HEK293 (cell line): ENCODE results near the gene C17orf67.

Experiments used
- ATF2 ChIP-seq: fragments of 450-650 bp; formaldehyde crosslinking; IDR thresholded peaks from 2 replicates; pipeline ENCODE4 v1.5.1; 2016; ENCODE audit warnings: missing biosample characterization, missing genetic modification characterization, low read depth
- HOXC10 ChIP-seq: sonication (generic); formaldehyde crosslinking; IDR thresholded peaks from 2 replicates; pipeline ENCODE4 v1.8.1; 2023; ENCODE audit warnings: mild to moderate bottlenecking, missing genetic modification reagents
- INSM2 ChIP-seq: fragments of 450-650 bp; formaldehyde crosslinking; IDR thresholded peaks from 2 replicates; pipeline ENCODE4 v1.5.1; 2016; ENCODE audit warnings: missing biosample characterization, missing genetic modification characterization
- PRDM4 ChIP-seq: fragments of 450-650 bp; formaldehyde crosslinking; IDR thresholded peaks from 2 replicates; pipeline ENCODE4 v1.5.1; 2017; ENCODE audit warnings: missing biosample characterization, missing genetic modification characterization
- REST ChIP-seq: fragments of 450-650 bp; formaldehyde crosslinking; IDR thresholded peaks from 2 replicates; pipeline ENCODE4 v1.5.1; 2016; ENCODE audit warnings: missing biosample characterization, missing genetic modification characterization
- ZBTB10 ChIP-seq: fragments of 450-650 bp; formaldehyde crosslinking; IDR thresholded peaks from 2 replicates; pipeline ENCODE4 v1.5.1; 2016; ENCODE audit warnings: missing biosample characterization, missing genetic modification characterization
- ZBTB44 ChIP-seq: fragments of 450-650 bp; IDR thresholded peaks from 2 replicates; pipeline ENCODE4 v1.5.1; 2018; ENCODE audit warnings: missing biosample characterization, mild to moderate bottlenecking, missing genetic modification characterization
- ZBTB6 ChIP-seq: fragments of 450-650 bp; formaldehyde crosslinking; IDR thresholded peaks from 2 replicates; pipeline ENCODE4 v1.5.1; 2017; ENCODE audit warnings: missing biosample characterization, missing genetic modification characterization
- ZNF146 ChIP-seq: fragments of 450-650 bp; formaldehyde crosslinking; IDR thresholded peaks from 2 replicates; pipeline ENCODE4 v1.5.1; 2016; ENCODE audit warnings: missing biosample characterization, missing genetic modification characterization
- ZNF148 ChIP-seq: fragments of 450-650 bp; formaldehyde crosslinking; IDR thresholded peaks from 2 replicates; pipeline ENCODE4 v1.5.0; 2017; ENCODE audit warnings: missing biosample characterization, missing genetic modification characterization, borderline replicate concordance
- ZNF19 ChIP-seq: fragments of 450-650 bp; formaldehyde crosslinking; IDR thresholded peaks from 2 replicates; pipeline ENCODE4; 2016; ENCODE audit warnings: missing biosample characterization, missing genetic modification characterization, low read depth
- ZNF335 ChIP-seq: fragments of 450-650 bp; formaldehyde crosslinking; conservative IDR thresholded peaks from 2 replicates; pipeline ENCODE4 v1.5.1; 2016; ENCODE audit warnings: missing biosample characterization, missing genetic modification characterization
- ZNF37A ChIP-seq: fragments of 450-650 bp; IDR thresholded peaks from 2 replicates; pipeline ENCODE4 v1.5.1; 2018; ENCODE audit warnings: missing biosample characterization, missing genetic modification characterization
- ZNF488 ChIP-seq: fragments of 450-650 bp; formaldehyde crosslinking; IDR thresholded peaks from 2 replicates; pipeline ENCODE4 v1.5.1; 2016; ENCODE audit warnings: missing biosample characterization, missing genetic modification characterization
- ZNF521 ChIP-seq: fragments of 450-650 bp; formaldehyde crosslinking; IDR thresholded peaks from 2 replicates; pipeline ENCODE4 v1.5.1; 2017; ENCODE audit warnings: missing biosample characterization, mild to moderate bottlenecking, missing genetic modification characterization
- ZNF561 ChIP-seq: fragments of 450-650 bp; IDR thresholded peaks from 2 replicates; pipeline ENCODE4 v1.5.1; 2018; ENCODE audit warnings: missing biosample characterization, missing genetic modification characterization, borderline replicate concordance
- ZNF610 ChIP-seq: fragments of 450-650 bp; formaldehyde crosslinking; IDR thresholded peaks from 2 replicates; pipeline ENCODE4 v1.5.1; 2016; ENCODE audit warnings: missing biosample characterization, missing genetic modification characterization, borderline replicate concordance
- ZNF626 ChIP-seq: fragments of 450-650 bp; sonication (Bioruptor Pico); formaldehyde crosslinking; IDR thresholded peaks from 2 replicates; pipeline ENCODE4 v1.5.1; 2018; ENCODE audit warnings: missing biosample characterization, missing genetic modification characterization, inconsistent platforms

C17orf67 gene

GRCh38 chr17:56834380-56835263 is 902 bp upstream of the C17orf67 start (continued):
- TF ChIP-seq ZNF148 (tag by site-specific recombination) = no peak
- TF ChIP-seq PRDM4 = 0 out of 2 replicates have a peak, but pooled peaks have one; percentile 18
- TF ChIP-seq ZNF19 = no peak
- no peak for TF ChIP-seq ZNF610
- no peak for TF ChIP-seq REST
- no peak for TF ChIP-seq ZNF146
- TF ChIP-seq ZBTB44 (tag by site-specific recombination) = no peak
- TF ChIP-seq ZNF561 (tag by site-specific recombination) = peak; percentile 2; the same call in 1 of the 2 replicates
- TF ChIP-seq ZNF335 (tag by site-specific recombination) = peak; percentile 88
- no peak for TF ChIP-seq ZNF488 (tag by site-specific recombination)
- no peak for TF ChIP-seq ZBTB6 (tag by site-specific recombination)
- no peak for TF ChIP-seq ZNF521
- no peak for TF ChIP-seq ZNF626 (tag by site-specific recombination)
- TF ChIP-seq HOXC10 (CRISPR knock-in tag) = 0 out of 2 replicates have a peak, but pooled peaks have one; percentile 74
- no peak for TF ChIP-seq ZNF37A (tag by site-specific recombination)
- TF ChIP-seq ATF2 (tag by site-specific recombination) = no peak
- TF ChIP-seq ZBTB10 = peak; percentile 62; the same call in 1 of the 2 replicates
- TF ChIP-seq INSM2 (tag by site-specific recombination) = no peak
